SK-N-DZ (cell line): Measurements from ENCODE around the gene PPP1R1B.
A peak's percentile ranks its signal among the peaks of the same experiment; 100 is the strongest.

Source experiments
- DNase-seq: peaks from one replicate; pipeline ENCODE4 v3.0.0-alpha.2; 2015; ENCODE audit warnings: low spot score

PPP1R1B gene

GRCh38 chr17:39632153-39632941, 5.6 kb downstream of the PPP1R1B start:
- no peak for DNase-seq

DNA sequence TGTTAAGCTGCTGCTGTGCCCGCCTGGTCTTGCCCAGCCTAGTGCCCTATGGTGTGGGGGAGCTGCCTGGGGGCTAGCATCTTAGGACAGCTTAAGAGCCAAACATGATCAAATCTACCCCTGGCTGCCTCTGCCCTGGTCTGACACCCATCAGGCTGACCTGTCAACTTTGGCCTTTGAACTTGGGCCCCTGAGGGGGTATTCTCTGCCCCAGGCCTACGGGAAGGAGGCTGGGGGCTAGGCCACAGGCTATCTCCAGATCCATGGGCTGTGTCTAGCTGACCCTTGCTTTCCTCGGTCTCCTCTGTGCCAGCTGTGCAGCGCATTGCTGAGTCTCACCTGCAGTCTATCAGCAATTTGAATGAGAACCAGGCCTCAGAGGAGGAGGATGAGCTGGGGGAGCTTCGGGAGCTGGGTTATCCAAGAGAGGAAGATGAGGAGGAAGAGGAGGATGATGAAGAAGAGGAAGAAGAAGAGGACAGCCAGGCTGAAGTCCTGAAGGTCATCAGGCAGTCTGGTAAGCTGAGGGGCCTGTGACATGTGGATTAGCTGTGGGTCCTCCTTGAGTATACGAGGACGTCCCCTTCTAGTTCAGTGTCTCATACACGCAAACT, 6.9 kb downstream of the PPP1R1B start:
- no peak for DNase-seq

DNA sequence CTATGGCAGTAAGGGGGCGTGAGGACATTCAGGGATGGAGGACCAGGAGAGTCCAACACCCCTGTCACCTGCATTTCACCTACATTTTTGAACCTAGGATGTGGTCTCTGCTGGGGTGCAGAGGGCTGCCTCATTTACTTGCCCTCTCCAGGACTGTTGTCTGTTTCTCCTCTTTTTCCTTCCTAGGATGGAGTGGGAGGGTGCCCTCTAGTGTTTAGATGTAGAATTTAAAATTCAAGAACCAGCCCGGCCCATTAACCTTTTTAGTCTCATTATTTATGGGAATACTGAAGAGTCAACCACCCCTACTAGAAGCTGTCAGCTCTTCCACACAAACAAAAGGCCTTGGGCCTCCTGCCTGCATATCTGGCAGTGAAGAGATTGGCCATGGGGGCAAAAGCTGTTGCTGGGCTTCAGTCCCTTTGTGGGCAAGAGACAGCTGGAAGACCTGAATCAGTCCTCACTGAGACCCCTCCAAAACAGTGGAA, 7.7 kb downstream of the PPP1R1B start:
- peak; percentile 50 for DNase-seq

- no peak for DNase-seq
Measured at GRCh38 chr17:39635614-39636176, 8.9 kb downstream of the PPP1R1B start.

DNA sequence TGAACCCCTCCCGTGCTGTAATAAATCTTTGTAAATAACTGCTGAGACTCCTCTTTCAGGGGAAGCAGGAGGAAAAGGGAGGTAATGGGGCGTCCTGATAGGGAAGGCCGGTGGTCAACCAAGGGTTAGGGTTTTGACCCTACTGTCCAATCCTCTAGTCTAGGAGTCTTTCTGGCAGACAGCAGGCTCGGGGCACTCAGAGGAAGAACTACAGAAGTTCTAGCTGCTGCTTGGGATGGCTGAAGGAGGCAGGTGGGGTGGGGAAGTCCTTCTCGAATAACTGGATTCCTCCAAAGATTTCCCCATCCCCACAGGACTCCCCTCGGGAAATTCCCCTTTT, 9.8 kb downstream of the PPP1R1B start:
- no peak for DNase-seq

- peak; percentile 86 for DNase-seq
Measured at GRCh38 chr17:39636927-39637736, 10.4 kb downstream of the PPP1R1B start, which contains the start of gene STARD3. Gene STARD3 (plus strand): TSS chr17:39637144. CDS start chr17:39653532, 16,388 bp downstream.

DNA sequence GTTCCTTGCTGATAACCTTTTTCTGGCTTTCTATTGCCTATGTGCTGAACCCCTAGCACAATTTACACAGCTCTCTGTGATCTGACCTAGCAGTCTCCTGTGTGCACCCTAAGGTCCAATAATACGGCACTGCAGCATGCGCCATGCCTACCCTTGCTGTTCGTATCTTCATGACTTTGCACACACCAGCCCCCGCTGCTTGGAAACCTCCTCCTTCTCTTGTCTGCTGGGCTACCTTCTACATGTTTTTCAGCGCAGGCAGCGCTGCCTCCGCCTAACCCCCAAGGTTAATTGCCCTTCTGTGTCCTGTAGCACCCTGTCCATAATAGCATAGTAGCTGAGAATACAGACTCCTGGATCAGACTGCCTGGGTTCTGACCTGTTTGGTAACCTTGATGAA, 11.6 kb downstream of the PPP1R1B start:
- DNase-seq = no peak

DNA sequence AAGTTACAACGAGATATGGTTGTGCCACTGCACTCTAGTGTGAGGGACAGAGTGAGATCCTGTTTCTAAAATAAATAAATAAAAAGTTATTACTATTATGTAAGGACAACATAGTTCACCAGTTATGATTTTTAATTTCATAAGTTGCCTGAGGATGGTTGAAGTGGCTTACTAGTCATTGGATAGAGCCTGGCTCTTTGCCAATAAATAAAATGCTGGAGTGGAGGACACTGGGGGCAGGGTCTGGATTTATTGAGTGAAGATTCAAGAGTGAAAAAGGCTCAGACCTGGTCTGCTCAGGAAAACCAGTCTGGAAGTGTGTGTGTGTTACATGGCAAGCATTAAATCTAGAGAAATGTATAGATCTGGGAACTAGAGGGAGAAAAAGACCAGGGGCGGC, 12.3 kb downstream of the PPP1R1B start:
- no peak for DNase-seq

GRCh38 chr17:39639566-39640458, 13.1 kb downstream of the PPP1R1B start:
- no peak for DNase-seq

DNA sequence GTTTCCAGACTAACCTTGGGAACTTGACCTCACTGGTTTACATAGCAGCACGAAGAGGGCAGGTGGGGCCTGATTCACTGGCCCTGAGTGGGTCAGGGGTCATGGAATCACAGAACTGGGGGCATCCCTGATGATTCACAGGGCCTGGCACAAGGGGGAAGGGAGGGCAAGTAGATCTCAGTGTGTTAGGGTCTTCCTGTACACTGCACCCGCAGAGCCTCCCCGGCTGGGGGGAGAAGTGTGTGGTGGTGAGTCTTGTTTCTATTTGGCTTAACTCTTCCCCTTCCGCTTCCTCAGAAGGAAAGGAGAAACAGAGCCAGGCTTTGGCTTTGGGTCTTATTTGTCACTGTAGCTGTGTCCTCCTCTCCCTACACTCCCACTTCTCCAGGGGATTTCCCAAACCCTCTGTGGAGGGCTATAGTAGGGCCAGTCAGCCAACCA, 13.9 kb downstream of the PPP1R1B start:
- no peak for DNase-seq

DNA sequence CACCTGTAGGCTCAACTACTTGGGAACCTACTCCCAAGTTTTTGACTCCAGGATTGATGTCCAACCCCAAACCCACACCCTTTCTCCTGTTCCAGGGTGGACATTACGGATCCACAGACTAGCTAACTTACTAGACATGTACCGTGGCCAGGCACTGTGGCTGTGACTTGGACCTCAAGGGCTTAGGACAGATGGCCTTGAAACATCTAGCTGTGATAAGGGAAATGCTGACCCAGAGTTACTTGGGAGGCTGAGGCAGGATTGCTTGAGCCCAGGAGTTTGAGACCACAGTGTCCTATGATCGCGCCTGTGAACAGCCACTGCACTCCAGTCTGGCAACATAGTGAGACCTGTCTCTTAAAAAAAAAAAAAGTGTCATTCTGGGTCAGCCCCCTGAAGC, 14.3 kb downstream of the PPP1R1B start:
- no peak for DNase-seq

GRCh38 chr17:39641883-39642282, 15.1 kb downstream of the PPP1R1B start:
- DNase-seq = no peak

DNA sequence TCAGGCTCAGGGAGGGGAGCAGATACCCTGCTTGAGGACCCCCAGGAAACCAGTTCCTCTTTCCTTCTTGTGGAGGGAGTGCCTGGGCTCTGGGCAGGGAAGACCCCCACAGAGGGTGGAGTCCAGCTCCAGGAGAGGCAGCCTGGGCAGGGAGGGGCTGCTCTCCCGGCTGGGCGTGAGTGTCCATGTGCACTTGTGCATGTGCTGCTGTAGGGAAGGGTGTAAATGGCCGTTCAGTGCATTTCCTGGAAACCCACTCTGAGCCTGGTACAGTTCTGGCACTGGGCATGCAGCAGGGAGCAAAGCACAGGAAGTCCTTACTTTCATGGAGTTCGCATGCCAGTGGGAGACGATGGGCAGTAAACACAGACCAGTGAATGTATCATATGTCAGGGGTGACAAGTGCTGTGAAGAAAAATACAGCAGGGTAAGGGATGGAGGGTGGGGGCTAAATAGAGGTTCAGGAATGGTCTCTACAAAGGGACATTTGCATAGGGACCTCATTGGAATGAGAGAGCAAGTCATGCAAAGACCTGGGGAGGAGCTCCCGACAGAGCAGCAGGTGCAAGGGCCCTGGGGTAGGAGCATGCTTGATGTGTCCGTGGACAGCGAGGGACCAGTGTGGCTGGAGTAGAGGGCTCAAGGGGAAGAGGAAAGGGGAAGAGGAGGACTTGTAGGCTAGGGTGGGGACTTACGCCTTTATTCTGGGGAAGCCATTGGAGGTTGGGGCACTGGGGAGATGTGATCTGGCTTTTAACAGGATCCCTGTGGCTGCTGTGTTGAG, 15.7 kb downstream of the PPP1R1B start:
- DNase-seq = no peak

- no peak for DNase-seq
Measured at GRCh38 chr17:39643271-39643670, 16.5 kb downstream of the PPP1R1B start.

DNA sequence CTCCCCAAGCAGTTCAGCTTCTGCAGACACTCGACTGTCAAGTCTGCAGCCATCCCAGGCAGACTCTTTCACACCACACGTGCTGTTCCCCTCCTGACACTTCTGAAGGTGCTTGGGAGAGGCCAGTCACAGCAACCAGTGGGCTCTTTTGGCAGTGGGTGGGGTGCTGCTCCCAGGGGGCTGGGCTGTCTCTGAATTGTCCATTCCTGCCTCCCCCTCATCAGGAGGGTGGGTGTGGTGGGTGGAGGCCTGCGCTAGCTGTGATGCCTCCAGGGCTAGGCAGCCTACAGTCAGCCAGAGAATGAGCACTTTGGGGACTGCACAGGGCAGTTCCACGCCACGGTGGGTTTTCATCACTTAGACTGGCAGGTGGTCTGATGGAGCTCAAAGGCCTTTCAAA, 20.5 kb downstream of the PPP1R1B start:
- no peak for DNase-seq

DNA sequence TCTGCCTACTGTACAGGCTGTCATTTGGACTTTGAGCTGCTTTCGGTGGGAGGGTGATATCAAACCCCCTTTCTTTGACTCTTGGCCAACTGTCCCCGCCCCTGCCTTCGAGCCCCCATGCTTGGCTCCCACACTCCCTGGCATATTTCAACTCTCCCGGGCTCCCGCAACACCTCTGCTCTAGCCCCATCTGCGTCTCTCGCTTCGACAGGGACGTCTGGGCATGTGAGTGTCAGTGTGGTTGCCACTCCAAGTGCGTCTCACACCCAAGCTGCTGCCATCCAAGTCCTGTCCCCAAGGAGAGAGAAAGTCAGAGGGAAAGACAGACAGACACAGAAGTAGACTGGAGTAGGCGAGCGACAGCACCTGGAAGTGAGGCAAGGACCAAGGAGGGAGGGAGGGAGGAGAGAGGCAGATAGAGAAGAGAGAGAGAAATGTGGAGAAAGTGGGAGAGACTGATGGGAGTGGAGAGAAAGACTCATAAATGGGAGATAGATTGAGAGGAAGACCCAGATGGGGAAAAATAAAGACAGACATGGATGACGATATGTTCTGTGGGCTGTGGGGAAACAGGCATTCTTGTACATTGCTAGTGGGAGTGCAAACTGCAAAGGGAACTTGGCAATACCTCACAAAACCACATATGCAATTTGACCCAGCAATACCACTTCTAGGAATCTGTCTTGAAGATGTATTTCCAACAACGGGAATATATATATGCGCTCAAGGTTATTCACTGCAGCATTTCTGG, 22.0 kb downstream of the PPP1R1B start:
- no peak for DNase-seq

- DNase-seq = no peak
Measured at GRCh38 chr17:39650121-39650579, 23.4 kb downstream of the PPP1R1B start.

- no peak for DNase-seq
Measured at GRCh38 chr17:39651923-39652586, 25.3 kb downstream of the PPP1R1B start.
